ENCODE results near the gene MTUS2. TPM values are rescaled to one million over a fixed set of nuclear protein-coding genes. Genes with fewer than 3 reads are reported as not detected.

MTUS2 gene
- total and polyA plus RNA-seq, 10 of the 15 experiments (the other 5 are each of a cell fraction or from before 2014, with no cell fraction given): under 0.01 to 0.05 (median 0.02) TPM; not detected in 6

DNA sequence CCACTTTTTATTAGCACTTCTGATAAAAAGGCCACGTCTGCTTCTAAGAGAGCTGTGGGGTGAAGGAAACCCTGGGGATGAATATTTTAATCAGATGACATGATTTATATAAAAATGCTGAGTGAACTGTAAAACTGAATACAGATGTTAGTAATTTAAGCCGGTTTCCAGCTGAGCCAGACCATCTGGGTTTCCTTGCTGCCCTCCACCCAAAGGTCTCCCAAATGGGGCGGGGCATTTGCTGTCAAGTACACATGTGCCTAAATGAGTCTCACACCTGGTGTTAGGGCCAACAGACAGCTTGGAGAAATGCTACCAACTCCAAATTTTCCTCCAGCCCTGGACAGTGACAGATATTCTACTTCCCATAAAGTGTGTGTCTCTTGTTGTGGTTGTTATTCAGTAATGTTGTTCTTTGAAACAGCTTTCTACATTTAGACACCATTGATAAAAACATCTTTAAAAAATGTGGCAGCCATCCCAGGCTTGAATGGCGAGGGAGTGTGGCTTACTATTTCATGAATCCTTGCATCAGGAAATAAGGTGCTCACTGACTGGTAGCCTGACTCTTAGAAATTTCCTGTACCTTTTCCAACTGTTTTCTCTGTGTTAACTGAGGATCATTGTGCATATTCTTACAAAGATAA lies 350.4 kb downstream of the MTUS2 start:
- H3K36me3 ChIP-seq (ENCODE audit: control insufficient read depth in 2 of 2, insufficient read depth in 2 of 2, low read length in 1 of 2): no peaks in the 10 kb centered on the region
- H3K4me3 ChIP-seq: no peak overlapping the region
- POLR2A ChIA-PET: no interaction called here
- intact Hi-C loops (cut with micrococcal nuclease; ENCODE audit: unreplicated experiment): no loop called here
- no peaks in the 10 kb centered on the region for H3K4me1 ChIP-seq (ENCODE audit: control insufficient read depth, insufficient read depth, low read length)
- no peaks in the 10 kb centered on the region for H3K27me3 ChIP-seq (replicated peaks in 1 of 2; ENCODE audit: control insufficient read depth in 2 of 2, insufficient read depth in 2 of 2, low read length in 1 of 2)
- TF ChIP-seq, protein P1, sequence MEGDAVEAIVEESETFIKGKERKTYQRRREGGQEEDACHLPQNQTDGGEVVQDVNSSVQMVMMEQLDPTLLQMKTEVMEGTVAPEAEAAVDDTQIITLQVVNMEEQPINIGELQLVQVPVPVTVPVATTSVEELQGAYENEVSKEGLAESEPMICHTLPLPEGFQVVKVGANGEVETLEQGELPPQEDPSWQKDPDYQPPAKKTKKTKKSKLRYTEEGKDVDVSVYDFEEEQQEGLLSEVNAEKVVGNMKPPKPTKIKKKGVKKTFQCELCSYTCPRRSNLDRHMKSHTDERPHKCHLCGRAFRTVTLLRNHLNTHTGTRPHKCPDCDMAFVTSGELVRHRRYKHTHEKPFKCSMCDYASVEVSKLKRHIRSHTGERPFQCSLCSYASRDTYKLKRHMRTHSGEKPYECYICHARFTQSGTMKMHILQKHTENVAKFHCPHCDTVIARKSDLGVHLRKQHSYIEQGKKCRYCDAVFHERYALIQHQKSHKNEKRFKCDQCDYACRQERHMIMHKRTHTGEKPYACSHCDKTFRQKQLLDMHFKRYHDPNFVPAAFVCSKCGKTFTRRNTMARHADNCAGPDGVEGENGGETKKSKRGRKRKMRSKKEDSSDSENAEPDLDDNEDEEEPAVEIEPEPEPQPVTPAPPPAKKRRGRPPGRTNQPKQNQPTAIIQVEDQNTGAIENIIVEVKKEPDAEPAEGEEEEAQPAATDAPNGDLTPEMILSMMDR (IDR thresholded peaks at IDR 0.05 in 2 of 3, conservative IDR thresholded peaks at IDR 0.05 in 1 of 3; ENCODE audit: control insufficient read depth in 2 of 3, extremely low read depth in 1 of 3, insufficient read depth in 1 of 3, low read depth in 3 of 3, low read length in 3 of 3): no peak
- TF ChIP-seq ZNF217 (IDR thresholded peaks at IDR 0.05) (no peak), MTA3 (IDR thresholded peaks at IDR 0.05; ENCODE audit: borderline replicate concordance, low read length) (no peak), ZNF24 (IDR thresholded peaks at IDR 0.05) (no peak)
- CTCF ChIA-PET: no interaction called here
- H3K27ac ChIP-seq (ENCODE audit: control insufficient read depth, insufficient read depth): no peak overlapping the region
- FAIRE-seq: no peak
- H3K9ac ChIP-seq (ENCODE audit: control insufficient read depth, insufficient read depth, low read length): no peak overlapping the region
- no peak for ATAC-seq
- in situ Hi-C loops (cut with MboI): no loop called here
- RAD21 ChIA-PET (ENCODE audit: unreplicated experiment): no interaction called here
- H3K4me2 ChIP-seq (ENCODE audit: control insufficient read depth, insufficient read depth): no peak overlapping the region
- H3K79me2 ChIP-seq (ENCODE audit: control insufficient read depth, insufficient read depth, low read length): no peaks in the 10 kb centered on the region
- no peak for DNase-seq (ENCODE audit: low read depth, low spot score)
- H4K20me1 ChIP-seq (ENCODE audit: control insufficient read depth, insufficient read depth): no peaks in the 10 kb centered on the region
- SMC1A ChIA-PET (ENCODE audit: uncharacterized antibody, unreplicated experiment): no interaction called here
- no peaks in the 10 kb centered on the region for H3K9me3 ChIP-seq (replicated peaks; ENCODE audit: control insufficient read depth, insufficient read depth, low read length)
- 22% methylated on average over 4 of the region's 4 CpGs for WGBS (ENCODE audit: insufficient coverage, insufficient replicate concordance, low lambda C conversion rate, missing lambda C conversion rate)
- no peak overlapping the region for H2AFZ ChIP-seq (ENCODE audit: control insufficient read depth, low read depth, low read length)
- BruUV-seq (replicated peaks): no TSS peak

DNA sequence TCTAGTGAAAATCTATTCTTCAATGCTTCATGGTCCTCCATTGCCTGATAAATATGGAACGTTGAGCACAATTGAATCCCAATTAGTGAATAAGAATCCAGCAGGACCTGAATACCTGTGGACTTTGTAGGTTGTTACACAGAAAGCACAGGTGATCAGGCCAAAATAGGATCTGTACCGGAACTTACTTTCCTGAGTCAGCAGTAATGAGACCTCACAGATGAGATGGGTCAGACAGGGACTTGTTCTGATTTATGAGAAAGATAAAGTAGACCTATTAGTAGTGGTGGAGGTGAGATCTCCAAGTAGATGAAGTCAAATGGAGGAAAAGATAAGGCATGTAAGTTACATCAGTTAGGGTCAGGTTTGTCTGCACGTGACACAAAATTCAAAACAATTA lies 351.1 kb downstream of the MTUS2 start:
- ChIA-PET CTCF (no interaction called here), POLR2A (interaction anchor here (0.5 kb wide), 1 partner anchor 11 kb away, joined by 5 read pairs; no protein-coding TSS in a partner anchor), SMC1A (ENCODE audit: uncharacterized antibody, unreplicated experiment) (no interaction called here), RAD21 (ENCODE audit: unreplicated experiment) (no interaction called here)
- in situ Hi-C loops (cut with MboI): no loop called here
- Histone ChIP-seq H3K79me2 (ENCODE audit: control insufficient read depth, insufficient read depth, low read length) (no peaks in the 10 kb centered on the region), H3K27me3 (replicated peaks in 1 of 2; ENCODE audit: control insufficient read depth in 2 of 2, insufficient read depth in 2 of 2, low read length in 1 of 2) (no peaks in the 10 kb centered on the region), H3K9ac (ENCODE audit: control insufficient read depth, insufficient read depth, low read length) (no peak overlapping the region), H3K9me3 (replicated peaks; ENCODE audit: control insufficient read depth, insufficient read depth, low read length) (no peaks in the 10 kb centered on the region), H4K20me1 (ENCODE audit: control insufficient read depth, insufficient read depth) (no peaks in the 10 kb centered on the region), H3K27ac (ENCODE audit: control insufficient read depth, insufficient read depth) (no peak overlapping the region), H3K4me1 (ENCODE audit: control insufficient read depth, insufficient read depth, low read length) (no peaks in the 10 kb centered on the region), H3K36me3 (ENCODE audit: control insufficient read depth in 2 of 2, insufficient read depth in 2 of 2, low read length in 1 of 2) (no peaks in the 10 kb centered on the region), H3K4me3 (no peak overlapping the region), H3K4me2 (ENCODE audit: control insufficient read depth, insufficient read depth) (no peak overlapping the region), H2AFZ (ENCODE audit: control insufficient read depth, low read depth, low read length) (no peak overlapping the region)
- no peak for DNase-seq (ENCODE audit: low read depth, low spot score)
- BruUV-seq (replicated peaks): no TSS peak
- intact Hi-C loops (cut with micrococcal nuclease; ENCODE audit: unreplicated experiment): no loop called here
- FAIRE-seq: no peak
- 39% methylated on average over 3 of the region's 3 CpGs for WGBS (ENCODE audit: insufficient coverage, insufficient replicate concordance, low lambda C conversion rate, missing lambda C conversion rate)
- ATAC-seq: no peak
- no peak for TF ChIP-seq IKZF2 (IDR thresholded peaks at IDR 0.05)
- TF ChIP-seq, protein P2, sequence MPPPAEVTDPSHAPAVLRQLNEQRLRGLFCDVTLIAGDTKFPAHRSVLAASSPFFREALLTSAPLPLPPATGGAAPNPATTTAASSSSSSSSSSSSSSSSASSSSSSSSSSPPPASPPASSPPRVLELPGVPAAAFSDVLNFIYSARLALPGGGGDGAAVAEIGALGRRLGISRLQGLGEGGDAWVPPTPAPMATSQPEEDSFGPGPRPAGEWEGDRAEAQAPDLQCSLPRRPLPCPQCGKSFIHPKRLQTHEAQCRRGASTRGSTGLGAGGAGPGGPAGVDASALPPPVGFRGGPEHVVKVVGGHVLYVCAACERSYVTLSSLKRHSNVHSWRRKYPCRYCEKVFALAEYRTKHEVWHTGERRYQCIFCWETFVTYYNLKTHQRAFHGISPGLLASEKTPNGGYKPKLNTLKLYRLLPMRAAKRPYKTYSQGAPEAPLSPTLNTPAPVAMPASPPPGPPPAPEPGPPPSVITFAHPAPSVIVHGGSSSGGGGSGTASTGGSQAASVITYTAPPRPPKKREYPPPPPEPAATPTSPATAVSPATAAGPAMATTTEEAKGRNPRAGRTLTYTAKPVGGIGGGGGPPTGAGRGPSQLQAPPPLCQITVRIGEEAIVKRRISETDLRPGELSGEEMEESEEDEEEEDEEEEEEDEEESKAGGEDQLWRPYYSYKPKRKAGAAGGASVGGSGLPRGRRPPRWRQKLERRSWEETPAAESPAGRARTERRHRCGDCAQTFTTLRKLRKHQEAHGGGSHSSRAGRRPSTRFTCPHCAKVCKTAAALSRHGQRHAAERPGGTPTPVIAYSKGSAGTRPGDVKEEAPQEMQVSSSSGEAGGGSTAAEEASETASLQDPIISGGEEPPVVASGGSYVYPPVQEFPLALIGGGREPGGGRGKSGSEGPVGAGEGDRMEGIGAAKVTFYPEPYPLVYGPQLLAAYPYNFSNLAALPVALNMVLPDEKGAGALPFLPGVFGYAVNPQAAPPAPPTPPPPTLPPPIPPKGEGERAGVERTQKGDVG (CRISPR knock-in tag; IDR thresholded peaks at IDR 0.05): no peak
- TF ChIP-seq BRCA1 (IDR thresholded peaks at IDR 0.05; ENCODE audit: low read depth, low read length): no peak
- no peak for TF ChIP-seq TBL1XR1 (IDR thresholded peaks at IDR 0.05; ENCODE audit: low read depth, low read length)
- no peak for TF ChIP-seq MEF2A (IDR thresholded peaks at IDR 0.05; ENCODE audit: insufficient read depth, low read depth, low read length)
- TF ChIP-seq, protein P3, sequence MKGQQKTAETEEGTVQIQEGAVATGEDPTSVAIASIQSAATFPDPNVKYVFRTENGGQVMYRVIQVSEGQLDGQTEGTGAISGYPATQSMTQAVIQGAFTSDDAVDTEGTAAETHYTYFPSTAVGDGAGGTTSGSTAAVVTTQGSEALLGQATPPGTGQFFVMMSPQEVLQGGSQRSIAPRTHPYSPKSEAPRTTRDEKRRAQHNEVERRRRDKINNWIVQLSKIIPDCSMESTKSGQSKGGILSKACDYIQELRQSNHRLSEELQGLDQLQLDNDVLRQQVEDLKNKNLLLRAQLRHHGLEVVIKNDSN (IDR thresholded peaks at IDR 0.05; ENCODE audit: borderline replicate concordance, extremely low read length, insufficient read depth, low read depth, low read length): no peak
- TF ChIP-seq YBX1 (IDR thresholded peaks at IDR 0.05): no peak
